ENCODE measurements around the gene PXDN.

- TF ChIP-seq CREM (CRISPR knock-in tag; IDR thresholded peaks at IDR 0.05): no peak
- TF ChIP-seq CTCF (IDR thresholded peaks at IDR 0.05): no peak
- TF ChIP-seq KAT7 (CRISPR knock-in tag; IDR thresholded peaks at IDR 0.05; ENCODE audit: borderline replicate concordance): no peak
- TF ChIP-seq SMAD3 (CRISPR knock-in tag; IDR thresholded peaks at IDR 0.05; ENCODE audit: borderline replicate concordance): no peak
- no peak for TF ChIP-seq SP1 (CRISPR knock-in tag; conservative IDR thresholded peaks at IDR 0.05)
- no peak for TF ChIP-seq NFE2L1 (CRISPR knock-in tag; IDR thresholded peaks at IDR 0.05)
- TF ChIP-seq GTF2I (CRISPR knock-in tag; conservative IDR thresholded peaks at IDR 0.05): no peak
- TF ChIP-seq MAX (CRISPR knock-in tag; IDR thresholded peaks at IDR 0.05): no peak
- TF ChIP-seq FOXJ3 (CRISPR knock-in tag; IDR thresholded peaks at IDR 0.05; ENCODE audit: borderline replicate concordance): no peak
Measured at GRCh38 chr2:1659951-1660565, 84.3 kb downstream of the PXDN start.
